MV-4-11 (cell line): Measurements from ENCODE around the gene ZNF83.
"Not testable (repeated sequence)": the region's sequence is repeated elsewhere in the genome, so short reads cannot be mapped to it uniquely, and the experiment has no call there.

ENCODE experiments used
- DNase-seq: peaks from one replicate; lab custom pipeline; 2025; lab: John Stamatoyannopoulos, UW

ZNF83 gene

GRCh38 chr19:52639996-52640395 is 1.8 kb upstream of the ZNF83 start:
- DNase-seq: no peak

GRCh38 chr19:52638601-52639000 is 446 bp upstream of the ZNF83 start:
- peak; percentile 33 for DNase-seq

DNA sequence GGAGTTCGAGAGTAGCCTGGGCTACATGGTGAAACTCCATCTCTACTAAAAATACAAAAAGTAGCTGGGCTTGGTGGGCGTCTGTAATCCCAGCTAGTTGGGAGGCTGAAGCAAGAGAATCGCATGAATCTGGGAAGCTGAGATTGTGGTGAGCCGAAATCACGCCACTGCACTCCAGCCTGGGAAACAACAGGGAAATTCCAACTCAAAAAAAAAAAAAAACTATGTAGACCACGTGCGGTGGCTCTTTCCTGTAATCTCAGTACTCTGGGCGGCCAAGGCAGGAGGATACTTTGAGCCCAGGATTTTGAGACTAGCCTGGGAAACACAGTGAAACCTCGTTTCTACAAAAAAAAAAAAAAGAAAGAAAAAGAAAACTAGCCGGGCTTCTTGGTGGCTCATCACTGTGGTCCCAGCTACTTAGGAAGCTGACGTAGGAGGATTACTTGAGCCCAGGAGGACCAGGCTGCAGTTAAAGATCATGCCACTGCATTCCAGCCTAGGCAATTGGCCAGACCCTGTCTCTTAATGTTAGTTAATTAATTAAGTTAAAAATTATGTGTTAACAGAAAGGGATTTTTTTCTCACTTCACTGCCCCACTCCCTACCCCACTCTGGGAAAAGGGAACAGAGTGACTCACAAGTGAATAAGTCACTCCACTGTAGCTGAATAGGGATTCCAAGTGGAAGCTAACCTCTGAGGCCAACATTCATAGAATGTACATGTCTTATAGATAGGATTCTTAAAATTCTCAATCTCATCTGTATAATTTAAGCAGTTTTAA is 2.2 kb downstream of the ZNF83 start:
- DNase-seq: no peak

DNA sequence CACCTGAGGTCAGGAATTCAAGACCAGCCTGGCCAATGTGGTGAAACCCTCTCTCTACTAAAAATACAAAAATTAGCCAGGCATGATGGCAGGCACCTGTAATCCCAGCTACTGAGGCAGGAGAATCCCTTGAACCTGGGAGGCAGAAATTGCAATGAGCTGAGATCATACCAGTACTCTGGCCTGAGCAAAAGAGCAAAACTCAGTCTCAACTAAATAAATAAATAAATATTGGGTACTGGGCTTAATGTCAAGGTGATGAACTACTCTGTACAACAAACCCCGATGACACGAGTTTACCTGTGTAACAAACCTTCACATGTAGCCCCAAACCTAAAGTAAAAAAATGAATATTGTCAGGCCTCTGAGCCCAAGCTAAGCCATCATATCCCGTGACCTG is 10.7 kb downstream of the ZNF83 start:
- DNase-seq: not testable (repeated sequence)

DNA sequence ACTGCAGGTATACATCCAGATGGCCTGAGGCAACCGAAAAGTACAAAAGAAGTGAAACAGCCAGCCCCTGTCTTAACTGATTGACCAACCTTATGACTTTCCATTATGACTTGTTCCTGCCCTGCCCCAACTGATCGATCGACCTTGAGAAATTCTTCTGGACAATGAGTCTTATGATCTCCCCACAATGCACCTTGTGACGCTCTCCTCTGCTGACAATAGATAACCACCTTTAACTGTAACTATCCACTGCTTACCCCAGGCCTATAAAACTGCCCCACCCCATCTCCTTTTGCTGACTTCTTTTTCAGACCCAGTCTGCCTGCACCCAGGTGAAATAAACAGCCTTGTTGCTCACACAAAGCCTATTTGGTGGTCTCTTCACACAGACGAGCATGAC is 11.2 kb downstream of the ZNF83 start:
- DNase-seq: no peak

- no peak for DNase-seq
Observed at GRCh38 chr19:52622261-52622660, 15.9 kb downstream of the ZNF83 start.

DNA sequence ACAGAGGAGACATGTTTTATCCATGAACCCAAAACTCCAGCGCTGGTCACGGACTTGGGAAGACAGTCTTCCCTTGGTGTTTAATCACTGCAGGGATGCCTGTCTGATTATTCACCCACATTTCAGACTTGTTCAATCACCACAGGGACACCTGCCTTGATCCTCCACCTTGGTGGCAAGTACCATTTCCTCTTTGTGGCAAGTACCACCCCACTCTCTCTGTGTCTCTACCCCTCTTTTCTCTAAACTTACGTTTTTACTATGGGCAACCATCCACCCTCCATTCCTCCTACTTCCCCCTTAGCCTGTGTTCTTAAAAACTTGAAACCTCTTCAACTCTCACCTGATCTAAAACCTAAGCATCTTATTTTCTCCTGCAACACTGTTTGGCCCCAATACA is 16.8 kb downstream of the ZNF83 start:
- DNase-seq: no peak

GRCh38 chr19:52613299-52613906 is 24.8 kb downstream of the ZNF83 start:
- no peak for DNase-seq

DNA sequence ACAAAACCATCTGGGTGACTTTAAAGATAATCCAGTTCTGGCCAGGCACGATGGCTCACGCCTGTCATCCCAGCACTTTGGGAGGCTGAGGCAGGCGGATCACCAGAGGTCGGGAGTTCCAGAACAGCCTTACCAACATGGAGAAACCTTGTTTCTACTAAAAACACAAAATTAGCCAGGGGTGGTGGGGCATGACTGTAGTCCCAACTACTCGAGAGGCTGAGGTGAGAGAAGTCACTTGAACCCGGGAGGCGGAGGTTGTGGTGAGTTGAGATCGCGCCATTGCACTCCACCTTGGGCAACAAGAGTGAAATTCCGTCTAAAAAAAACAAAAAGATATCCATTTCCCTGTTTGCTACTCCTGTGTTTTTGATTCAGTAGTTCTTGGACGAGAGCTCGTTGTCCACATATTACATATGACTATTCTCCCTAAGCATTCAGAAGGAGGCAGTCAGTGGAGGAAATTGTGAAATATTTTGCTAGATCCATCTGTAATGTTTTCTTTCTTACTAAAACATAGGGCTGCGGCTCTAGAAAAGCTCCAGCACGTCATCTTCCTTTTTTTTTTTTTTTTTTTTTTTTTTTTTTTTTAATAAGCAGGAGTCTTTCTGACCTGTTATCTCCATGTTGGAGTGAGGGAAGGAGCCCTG is 34.5 kb downstream of the ZNF83 start:
- DNase-seq: peak; percentile 19

GRCh38 chr19:52602941-52603340 is 35.2 kb downstream of the ZNF83 start:
- DNase-seq: no peak

- DNase-seq: not testable (repeated sequence)
Observed at GRCh38 chr19:52601974-52602366, 36.2 kb downstream of the ZNF83 start.

DNA sequence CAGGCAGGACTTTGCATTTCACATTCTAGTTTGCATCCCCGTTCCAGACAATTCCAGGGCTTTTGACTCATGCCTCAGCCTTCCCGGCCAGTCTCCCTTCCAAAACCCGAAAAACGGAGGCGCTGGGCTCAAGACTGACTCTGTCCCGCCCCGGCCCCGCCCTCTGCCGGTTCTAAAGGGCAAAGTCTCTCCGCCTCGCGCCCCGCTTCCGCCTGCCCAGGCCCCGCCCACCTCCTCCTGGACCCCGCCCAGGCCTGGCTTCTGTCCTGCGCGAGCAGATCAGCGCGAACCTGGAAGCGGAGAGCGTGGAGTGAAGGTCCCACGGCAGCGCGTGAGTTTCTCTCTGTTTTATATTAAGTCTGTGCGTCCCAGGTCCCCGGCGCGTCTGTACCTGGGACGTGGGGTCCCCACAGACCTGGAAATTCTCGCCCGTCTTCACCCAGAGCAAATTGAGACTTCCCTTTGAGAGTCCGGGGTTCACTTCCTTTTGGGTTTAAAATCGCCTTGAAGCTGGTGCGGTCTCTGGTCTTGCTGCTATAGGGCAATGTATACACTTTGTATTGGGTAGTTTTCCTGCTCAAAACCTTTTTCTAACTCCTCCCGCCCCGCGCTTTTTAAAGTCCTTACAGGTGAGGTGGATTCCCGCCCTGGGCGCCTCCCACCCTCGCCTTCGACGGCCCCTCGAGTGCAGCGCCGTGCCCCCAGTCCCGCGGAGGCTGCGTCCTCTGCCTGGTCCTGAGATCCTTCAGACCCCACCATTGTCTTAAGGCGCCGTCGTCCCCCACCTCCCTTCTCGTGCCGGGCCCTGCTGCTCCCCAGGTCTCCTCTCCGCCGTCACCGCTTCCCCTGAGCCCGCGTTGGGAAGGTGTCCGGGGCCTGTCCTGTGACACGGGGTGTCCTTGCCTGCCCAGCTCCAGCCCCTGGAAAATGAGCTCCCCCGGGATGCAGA is 36.9 kb downstream of the ZNF83 start:
- DNase-seq: peak; percentile 85

DNA sequence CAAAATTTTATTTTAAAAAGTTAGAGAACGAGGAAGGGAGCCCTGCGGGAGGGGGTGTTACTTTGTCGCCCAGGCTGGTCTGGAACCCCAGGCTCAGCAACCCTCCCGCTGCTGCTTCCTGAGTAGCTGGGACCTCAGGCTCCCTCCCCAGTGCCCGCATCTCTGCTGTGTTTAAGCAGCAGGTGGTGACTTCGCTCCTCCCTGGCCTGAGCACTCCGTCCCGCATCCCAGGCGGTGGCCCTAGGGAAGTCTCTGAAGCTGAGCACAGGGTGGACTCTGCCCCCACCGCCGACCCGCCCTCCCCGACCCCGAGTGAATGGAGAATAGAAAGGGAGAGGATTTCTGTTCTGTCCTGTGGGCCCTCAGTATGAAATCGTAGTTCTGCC is 37.5 kb downstream of the ZNF83 start:
- no peak for DNase-seq

GRCh38 chr19:52599241-52599640 is 38.9 kb downstream of the ZNF83 start:
- DNase-seq: no peak

GRCh38 chr19:52593441-52593840 is 44.7 kb downstream of the ZNF83 start:
- not testable (repeated sequence) for DNase-seq

- no peak for DNase-seq
Observed at GRCh38 chr19:52592301-52592700, 45.9 kb downstream of the ZNF83 start.

DNA sequence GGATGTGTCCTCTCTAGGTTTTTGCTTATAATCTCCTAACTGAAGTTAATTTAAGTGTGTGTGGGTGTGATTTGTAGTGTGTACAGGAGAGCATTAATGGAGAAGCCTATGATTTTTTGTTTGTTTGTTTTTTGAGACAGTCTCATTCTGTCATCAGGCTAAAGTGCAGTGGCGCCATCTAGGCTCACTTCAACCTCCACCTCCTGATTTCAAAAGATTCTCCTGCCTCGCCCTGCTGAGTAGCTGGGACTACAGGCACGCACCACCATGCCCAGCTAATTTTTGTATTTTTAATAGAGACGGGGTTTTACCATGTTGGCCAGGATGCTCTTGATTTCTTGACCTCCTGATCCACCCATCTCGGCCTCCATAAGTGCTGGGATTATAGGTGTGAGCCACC is 47.4 kb downstream of the ZNF83 start:
- no peak for DNase-seq

GRCh38 chr19:52585604-52586003 is 52.6 kb downstream of the ZNF83 start:
- DNase-seq: no peak

DNA sequence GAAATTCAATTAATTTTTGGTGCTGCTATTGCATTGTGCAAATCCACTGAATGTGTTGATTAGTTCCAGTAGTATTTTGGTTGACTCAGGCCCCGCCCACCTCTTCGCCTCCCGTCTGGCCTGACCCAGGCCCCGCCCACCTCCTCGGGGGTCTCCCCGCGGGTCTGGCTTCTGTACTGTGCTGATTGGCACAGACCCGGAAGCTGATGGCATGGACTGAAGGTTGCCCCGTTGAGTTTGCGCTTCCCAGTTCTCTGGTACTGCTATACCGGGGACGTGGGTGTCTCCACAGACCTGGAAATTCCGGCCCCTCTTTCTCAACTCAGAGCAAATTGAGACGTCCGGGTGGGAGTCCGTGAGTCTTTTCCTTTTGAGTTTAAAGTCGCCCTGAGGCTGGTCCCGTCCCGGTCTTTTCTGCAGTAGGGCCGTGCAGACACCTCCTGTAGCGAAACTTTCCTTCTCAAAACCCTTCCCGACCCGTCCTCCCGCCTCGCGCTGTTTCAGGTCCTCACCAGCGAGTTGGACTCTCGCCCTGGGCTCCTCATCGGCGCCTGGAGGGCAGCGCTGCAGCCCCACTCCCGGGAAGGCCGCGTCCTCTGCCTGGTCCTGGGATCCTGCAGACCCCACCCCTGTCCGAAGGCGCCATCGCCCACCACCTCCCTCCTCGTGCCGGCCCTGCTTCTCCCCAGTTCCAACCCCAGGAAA is 53.3 kb downstream of the ZNF83 start:
- no peak for DNase-seq

GRCh38 chr19:52570000-52570861 is 67.9 kb downstream of the ZNF83 start, which contains the start of gene ZNF701:
Gene ZNF701, plus strand, starts transcription at chr19:52570287. Its CDS starts 3,861 bp downstream, at chr19:52574148.
- peak; percentile 86 for DNase-seq
